HL-60 (cell line): ENCODE results near the gene KCNT2.

ENCODE experiments used
- TF ChIP-seq, protein P1 (sequence below): IDR thresholded peaks from one replicate; pipeline ENCODE4 v1.5.1; 2011; ENCODE audit warnings: low read length, control low read depth, inconsistent platforms; ENCODE audit not compliant: insufficient read depth
- TF ChIP-seq, protein P2 (sequence below): IDR thresholded peaks from 2 replicates; pipeline ENCODE4 v1.6.1; 2012; ENCODE audit warnings: low read depth; ENCODE audit not compliant: insufficient replicate concordance

GRCh38 chr1:196302420-196302819, 305.8 kb downstream of the KCNT2 start:
- TF ChIP-seq, protein P1, sequence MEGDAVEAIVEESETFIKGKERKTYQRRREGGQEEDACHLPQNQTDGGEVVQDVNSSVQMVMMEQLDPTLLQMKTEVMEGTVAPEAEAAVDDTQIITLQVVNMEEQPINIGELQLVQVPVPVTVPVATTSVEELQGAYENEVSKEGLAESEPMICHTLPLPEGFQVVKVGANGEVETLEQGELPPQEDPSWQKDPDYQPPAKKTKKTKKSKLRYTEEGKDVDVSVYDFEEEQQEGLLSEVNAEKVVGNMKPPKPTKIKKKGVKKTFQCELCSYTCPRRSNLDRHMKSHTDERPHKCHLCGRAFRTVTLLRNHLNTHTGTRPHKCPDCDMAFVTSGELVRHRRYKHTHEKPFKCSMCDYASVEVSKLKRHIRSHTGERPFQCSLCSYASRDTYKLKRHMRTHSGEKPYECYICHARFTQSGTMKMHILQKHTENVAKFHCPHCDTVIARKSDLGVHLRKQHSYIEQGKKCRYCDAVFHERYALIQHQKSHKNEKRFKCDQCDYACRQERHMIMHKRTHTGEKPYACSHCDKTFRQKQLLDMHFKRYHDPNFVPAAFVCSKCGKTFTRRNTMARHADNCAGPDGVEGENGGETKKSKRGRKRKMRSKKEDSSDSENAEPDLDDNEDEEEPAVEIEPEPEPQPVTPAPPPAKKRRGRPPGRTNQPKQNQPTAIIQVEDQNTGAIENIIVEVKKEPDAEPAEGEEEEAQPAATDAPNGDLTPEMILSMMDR: no peak
- TF ChIP-seq, protein P2, sequence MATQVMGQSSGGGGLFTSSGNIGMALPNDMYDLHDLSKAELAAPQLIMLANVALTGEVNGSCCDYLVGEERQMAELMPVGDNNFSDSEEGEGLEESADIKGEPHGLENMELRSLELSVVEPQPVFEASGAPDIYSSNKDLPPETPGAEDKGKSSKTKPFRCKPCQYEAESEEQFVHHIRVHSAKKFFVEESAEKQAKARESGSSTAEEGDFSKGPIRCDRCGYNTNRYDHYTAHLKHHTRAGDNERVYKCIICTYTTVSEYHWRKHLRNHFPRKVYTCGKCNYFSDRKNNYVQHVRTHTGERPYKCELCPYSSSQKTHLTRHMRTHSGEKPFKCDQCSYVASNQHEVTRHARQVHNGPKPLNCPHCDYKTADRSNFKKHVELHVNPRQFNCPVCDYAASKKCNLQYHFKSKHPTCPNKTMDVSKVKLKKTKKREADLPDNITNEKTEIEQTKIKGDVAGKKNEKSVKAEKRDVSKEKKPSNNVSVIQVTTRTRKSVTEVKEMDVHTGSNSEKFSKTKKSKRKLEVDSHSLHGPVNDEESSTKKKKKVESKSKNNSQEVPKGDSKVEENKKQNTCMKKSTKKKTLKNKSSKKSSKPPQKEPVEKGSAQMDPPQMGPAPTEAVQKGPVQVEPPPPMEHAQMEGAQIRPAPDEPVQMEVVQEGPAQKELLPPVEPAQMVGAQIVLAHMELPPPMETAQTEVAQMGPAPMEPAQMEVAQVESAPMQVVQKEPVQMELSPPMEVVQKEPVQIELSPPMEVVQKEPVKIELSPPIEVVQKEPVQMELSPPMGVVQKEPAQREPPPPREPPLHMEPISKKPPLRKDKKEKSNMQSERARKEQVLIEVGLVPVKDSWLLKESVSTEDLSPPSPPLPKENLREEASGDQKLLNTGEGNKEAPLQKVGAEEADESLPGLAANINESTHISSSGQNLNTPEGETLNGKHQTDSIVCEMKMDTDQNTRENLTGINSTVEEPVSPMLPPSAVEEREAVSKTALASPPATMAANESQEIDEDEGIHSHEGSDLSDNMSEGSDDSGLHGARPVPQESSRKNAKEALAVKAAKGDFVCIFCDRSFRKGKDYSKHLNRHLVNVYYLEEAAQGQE: no peak
